HT-29 (cell line): Measurements from ENCODE around the gene CRIP3. TPM values are rescaled to one million over a fixed set of nuclear protein-coding genes. Genes with fewer than 3 reads are reported as not detected.
A peak's percentile ranks its signal among the peaks of the same experiment; 100 is the strongest.

Source experiments
- DNase-seq: peaks from one replicate; pipeline ENCODE4 v3.0.0-alpha.2; 2015; ENCODE audit warnings: low spot score
- total RNA-seq: library from RNA; depleted of rRNA; stranded (reverse); fragments of >200 nt; shearing (Covaris generic); gene quantifications from 2 replicates; pipeline ENCODE4 v1.2.3, GENCODE V29; 2014

The CRIP3 gene
- total RNA-seq, 1 experiment from 2014 or later = not detected

- no peak for DNase-seq
Measured at GRCh38 chr6:43274127-43274915, 34.3 kb downstream of the CRIP3 start.

GRCh38 chr6:43273707-43274106, 34.9 kb downstream of the CRIP3 start:
- no peak for DNase-seq

- no peak for DNase-seq
Measured at GRCh38 chr6:43271944-43272343, 36.7 kb downstream of the CRIP3 start.

GRCh38 chr6:43271103-43271815, 37.4 kb downstream of the CRIP3 start:
- no peak for DNase-seq

- DNase-seq = no peak
Measured at GRCh38 chr6:43269273-43270007, 39.2 kb downstream of the CRIP3 start.

GRCh38 chr6:43268782-43269272, 39.8 kb downstream of the CRIP3 start:
- DNase-seq = no peak

GRCh38 chr6:43268355-43268700, 40.3 kb downstream of the CRIP3 start:
- DNase-seq = no peak

GRCh38 chr6:43267619-43268354, 40.8 kb downstream of the CRIP3 start:
- DNase-seq = peak; percentile 61

GRCh38 chr6:43265564-43265963, 43.1 kb downstream of the CRIP3 start:
- no peak for DNase-seq

GRCh38 chr6:43264599-43265145, 44.0 kb downstream of the CRIP3 start:
- no peak for DNase-seq

GRCh38 chr6:43263314-43264178, 45.1 kb downstream of the CRIP3 start:
- peak; percentile 86 for DNase-seq

- no peak for DNase-seq
Measured at GRCh38 chr6:43262780-43263313, 45.8 kb downstream of the CRIP3 start.

GRCh38 chr6:43262000-43262779, 46.4 kb downstream of the CRIP3 start:
- DNase-seq = no peak

- DNase-seq = no peak
Measured at GRCh38 chr6:43261198-43261597, 47.4 kb downstream of the CRIP3 start.

GRCh38 chr6:43260791-43261190, 47.8 kb downstream of the CRIP3 start:
- no peak for DNase-seq

GRCh38 chr6:43258807-43259686, 49.6 kb downstream of the CRIP3 start:
- DNase-seq = no peak

GRCh38 chr6:43258180-43258579, 50.4 kb downstream of the CRIP3 start:
- no peak for DNase-seq
